Measurements from ENCODE around the gene MAIP1.

MAIP1 gene

GRCh38 chr2:199994896-199995295 lies 39.5 kb downstream of the MAIP1 start:
- ATAC-seq = no peak
- TF ChIP-seq TOX (CRISPR knock-in tag; IDR thresholded peaks at IDR 0.05; ENCODE audit: borderline replicate concordance) (no peak), ARNTL (CRISPR knock-in tag; IDR thresholded peaks at IDR 0.05; ENCODE audit: borderline replicate concordance, low read depth) (no peak), TCF4 (CRISPR knock-in tag; IDR thresholded peaks at IDR 0.05; ENCODE audit: borderline replicate concordance) (no peak), SNAI2 (CRISPR knock-in tag; IDR thresholded peaks at IDR 0.05) (no peak), ZNF8 (CRISPR knock-in tag; IDR thresholded peaks at IDR 0.05) (no peak), CREB5 (CRISPR knock-in tag; IDR thresholded peaks at IDR 0.05; ENCODE audit: low read depth) (no peak), ESRRG (CRISPR knock-in tag; IDR thresholded peaks at IDR 0.05) (no peak), ZFP3 (CRISPR knock-in tag; IDR thresholded peaks at IDR 0.05) (no peak), POU6F1 (CRISPR knock-in tag; IDR thresholded peaks at IDR 0.05; ENCODE audit: borderline replicate concordance, low read depth) (no peak), OSR1 (CRISPR knock-in tag; IDR thresholded peaks at IDR 0.05) (no peak), ZNF70 (CRISPR knock-in tag; IDR thresholded peaks at IDR 0.05) (no peak)

- TF ChIP-seq RARB (CRISPR knock-in tag; IDR thresholded peaks at IDR 0.05) (no peak), ARNTL (CRISPR knock-in tag; IDR thresholded peaks at IDR 0.05; ENCODE audit: borderline replicate concordance, low read depth) (no peak), SNAI2 (CRISPR knock-in tag; IDR thresholded peaks at IDR 0.05) (no peak), ZNF8 (CRISPR knock-in tag; IDR thresholded peaks at IDR 0.05) (no peak), TCF4 (CRISPR knock-in tag; IDR thresholded peaks at IDR 0.05; ENCODE audit: borderline replicate concordance) (no peak), OSR1 (CRISPR knock-in tag; IDR thresholded peaks at IDR 0.05) (no peak), ZNF70 (CRISPR knock-in tag; IDR thresholded peaks at IDR 0.05) (no peak), ZNF565 (CRISPR knock-in tag; conservative IDR thresholded peaks at IDR 0.05; ENCODE audit: low read depth) (no peak), POU6F1 (CRISPR knock-in tag; IDR thresholded peaks at IDR 0.05; ENCODE audit: borderline replicate concordance, low read depth) (no peak), GLIS3 (CRISPR knock-in tag; IDR thresholded peaks at IDR 0.05) (no peak), ESRRG (CRISPR knock-in tag; IDR thresholded peaks at IDR 0.05) (no peak), PPARA (CRISPR knock-in tag; IDR thresholded peaks at IDR 0.05; ENCODE audit: borderline replicate concordance) (no peak), ZFP3 (CRISPR knock-in tag; IDR thresholded peaks at IDR 0.05) (no peak), TSHZ2 (CRISPR knock-in tag; IDR thresholded peaks at IDR 0.05) (no peak), ZFP30 (CRISPR knock-in tag; IDR thresholded peaks at IDR 0.05) (no peak), CREB5 (CRISPR knock-in tag; IDR thresholded peaks at IDR 0.05; ENCODE audit: low read depth) (no peak), CSRNP3 (CRISPR knock-in tag; IDR thresholded peaks at IDR 0.05) (no peak), ISL1 (CRISPR knock-in tag; IDR thresholded peaks at IDR 0.05) (no peak)
- no peak for ATAC-seq
Measured at GRCh38 chr2:199997296-199997695, 41.9 kb downstream of the MAIP1 start.

GRCh38 chr2:199999166-199999565 lies 43.8 kb downstream of the MAIP1 start:
- ATAC-seq = no peak
- TF ChIP-seq ZFP30 (CRISPR knock-in tag; IDR thresholded peaks at IDR 0.05) (no peak), PATZ1 (CRISPR knock-in tag; IDR thresholded peaks at IDR 0.05; ENCODE audit: borderline replicate concordance) (no peak), ESRRG (CRISPR knock-in tag; IDR thresholded peaks at IDR 0.05) (no peak), PPARA (CRISPR knock-in tag; IDR thresholded peaks at IDR 0.05; ENCODE audit: borderline replicate concordance) (no peak), ZC3H10 (CRISPR knock-in tag; IDR thresholded peaks at IDR 0.05) (no peak), OSR1 (CRISPR knock-in tag; IDR thresholded peaks at IDR 0.05) (no peak), ZNF565 (CRISPR knock-in tag; conservative IDR thresholded peaks at IDR 0.05; ENCODE audit: low read depth) (no peak), BACH2 (CRISPR knock-in tag; IDR thresholded peaks at IDR 0.05; ENCODE audit: borderline replicate concordance) (no peak), ARNTL (CRISPR knock-in tag; IDR thresholded peaks at IDR 0.05; ENCODE audit: borderline replicate concordance, low read depth) (no peak), ZNF8 (CRISPR knock-in tag; IDR thresholded peaks at IDR 0.05) (no peak), CREB5 (CRISPR knock-in tag; IDR thresholded peaks at IDR 0.05; ENCODE audit: low read depth) (no peak)
